ENCODE measurements around the gene WNT2B.

The WNT2B gene

DNA sequence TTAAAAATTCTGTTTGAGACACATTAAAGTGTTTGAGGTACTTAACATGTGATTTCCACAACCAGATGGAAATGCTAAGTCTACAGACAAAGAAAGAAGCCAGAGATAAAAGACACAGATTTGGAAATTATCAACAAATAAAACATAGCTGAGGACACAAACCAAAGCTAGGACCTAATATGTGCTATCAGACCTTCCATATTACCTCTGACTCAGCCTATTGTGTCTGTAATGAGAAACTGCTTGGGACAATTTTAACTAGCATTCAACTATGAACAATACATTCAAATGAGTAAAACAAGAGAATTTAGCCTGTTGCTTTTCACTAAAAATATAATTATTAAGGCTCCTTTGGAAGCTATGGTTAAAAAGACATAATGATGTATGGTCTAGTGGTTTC, 54.6 kb downstream of the WNT2B start:
- H3K4me3 ChIP-seq (ENCODE audit: low read depth, low read length) = no peak overlapping the region
- no peaks in the 10 kb centered on the region for H3K9me3 ChIP-seq (ENCODE audit: control insufficient read depth, low read length)
- no peak overlapping the region for H3K4me2 ChIP-seq (ENCODE audit: low read length)
- no peak overlapping the region for H3K9ac ChIP-seq
- H3K36me3 ChIP-seq (ENCODE audit: control insufficient read depth, insufficient read depth, low read length) = no peaks in the 10 kb centered on the region
- no peak overlapping the region for H3K27ac ChIP-seq
- TF ChIP-seq, protein P1, sequence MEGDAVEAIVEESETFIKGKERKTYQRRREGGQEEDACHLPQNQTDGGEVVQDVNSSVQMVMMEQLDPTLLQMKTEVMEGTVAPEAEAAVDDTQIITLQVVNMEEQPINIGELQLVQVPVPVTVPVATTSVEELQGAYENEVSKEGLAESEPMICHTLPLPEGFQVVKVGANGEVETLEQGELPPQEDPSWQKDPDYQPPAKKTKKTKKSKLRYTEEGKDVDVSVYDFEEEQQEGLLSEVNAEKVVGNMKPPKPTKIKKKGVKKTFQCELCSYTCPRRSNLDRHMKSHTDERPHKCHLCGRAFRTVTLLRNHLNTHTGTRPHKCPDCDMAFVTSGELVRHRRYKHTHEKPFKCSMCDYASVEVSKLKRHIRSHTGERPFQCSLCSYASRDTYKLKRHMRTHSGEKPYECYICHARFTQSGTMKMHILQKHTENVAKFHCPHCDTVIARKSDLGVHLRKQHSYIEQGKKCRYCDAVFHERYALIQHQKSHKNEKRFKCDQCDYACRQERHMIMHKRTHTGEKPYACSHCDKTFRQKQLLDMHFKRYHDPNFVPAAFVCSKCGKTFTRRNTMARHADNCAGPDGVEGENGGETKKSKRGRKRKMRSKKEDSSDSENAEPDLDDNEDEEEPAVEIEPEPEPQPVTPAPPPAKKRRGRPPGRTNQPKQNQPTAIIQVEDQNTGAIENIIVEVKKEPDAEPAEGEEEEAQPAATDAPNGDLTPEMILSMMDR (IDR thresholded peaks at IDR 0.05) = no peak
- no peaks in the 10 kb centered on the region for H3K4me1 ChIP-seq
- no peaks in the 10 kb centered on the region for H3K79me2 ChIP-seq
- H2AFZ ChIP-seq = no peak overlapping the region
- no peaks in the 10 kb centered on the region for H3K27me3 ChIP-seq (ENCODE audit: control insufficient read depth, insufficient read depth, low read length)

DNA sequence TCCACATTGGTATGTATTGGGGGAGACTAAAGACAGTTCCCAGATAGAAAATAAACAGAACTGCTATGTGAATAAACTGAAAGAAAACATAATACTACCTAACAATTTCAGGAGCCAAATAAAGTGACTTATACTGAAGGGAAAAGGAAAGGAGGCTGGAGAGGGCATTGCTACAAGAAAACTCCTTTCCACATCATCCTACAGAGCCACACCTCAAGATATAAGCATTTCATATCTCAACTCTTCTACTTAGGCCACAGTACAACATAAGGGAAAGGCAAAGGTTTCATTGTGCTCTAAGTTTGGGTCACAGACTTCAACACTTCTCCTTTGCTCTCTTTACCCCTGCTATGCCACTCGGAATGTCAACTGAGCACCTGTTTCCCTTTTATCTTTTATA, 55.3 kb downstream of the WNT2B start:
- H3K9me3 ChIP-seq (ENCODE audit: control insufficient read depth, low read length) = no peaks in the 10 kb centered on the region
- H3K27me3 ChIP-seq (ENCODE audit: control insufficient read depth, insufficient read depth, low read length) = no peaks in the 10 kb centered on the region
- no peaks in the 10 kb centered on the region for H3K36me3 ChIP-seq (ENCODE audit: control insufficient read depth, insufficient read depth, low read length)
- H2AFZ ChIP-seq = no peak overlapping the region
- no peak overlapping the region for H3K27ac ChIP-seq
- no peaks in the 10 kb centered on the region for H3K79me2 ChIP-seq
- H3K4me3 ChIP-seq (ENCODE audit: low read depth, low read length) = no peak overlapping the region
- no peak overlapping the region for H3K9ac ChIP-seq
- no peak overlapping the region for H3K4me2 ChIP-seq (ENCODE audit: low read length)
- no peaks in the 10 kb centered on the region for H3K4me1 ChIP-seq
- TF ChIP-seq, protein P1 (IDR thresholded peaks at IDR 0.05) = no peak

DNA sequence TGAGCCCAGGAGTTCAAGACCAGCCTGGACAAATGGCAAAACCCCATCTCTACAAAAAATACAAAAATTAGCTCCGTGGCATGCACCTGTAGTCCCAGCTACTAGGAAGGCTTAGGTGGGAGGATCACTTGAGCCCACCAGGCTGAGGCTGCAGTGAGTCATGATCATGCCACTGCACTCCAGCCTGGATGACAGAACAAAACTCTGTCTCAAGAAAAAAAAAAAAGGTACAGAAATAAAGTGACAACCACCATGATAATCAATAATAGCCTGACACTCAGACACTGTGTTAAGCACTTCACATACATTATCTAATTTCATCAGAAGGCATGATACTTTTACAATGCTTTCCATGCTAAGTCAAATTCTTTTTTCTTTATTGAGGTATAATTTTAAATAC, 57.0 kb downstream of the WNT2B start:
- Histone ChIP-seq H3K4me3 (ENCODE audit: low read depth, low read length) (no peak overlapping the region), H3K79me2 (no peaks in the 10 kb centered on the region), H3K27me3 (ENCODE audit: control insufficient read depth, insufficient read depth, low read length) (no peaks in the 10 kb centered on the region), H3K4me1 (no peaks in the 10 kb centered on the region), H3K9ac (no peak overlapping the region), H3K4me2 (ENCODE audit: low read length) (no peak overlapping the region), H3K9me3 (ENCODE audit: control insufficient read depth, low read length) (no peaks in the 10 kb centered on the region), H3K36me3 (ENCODE audit: control insufficient read depth, insufficient read depth, low read length) (no peaks in the 10 kb centered on the region), H2AFZ (no peak overlapping the region), H3K27ac (no peak overlapping the region)
- TF ChIP-seq, protein P1 (IDR thresholded peaks at IDR 0.05) = no peak

DNA sequence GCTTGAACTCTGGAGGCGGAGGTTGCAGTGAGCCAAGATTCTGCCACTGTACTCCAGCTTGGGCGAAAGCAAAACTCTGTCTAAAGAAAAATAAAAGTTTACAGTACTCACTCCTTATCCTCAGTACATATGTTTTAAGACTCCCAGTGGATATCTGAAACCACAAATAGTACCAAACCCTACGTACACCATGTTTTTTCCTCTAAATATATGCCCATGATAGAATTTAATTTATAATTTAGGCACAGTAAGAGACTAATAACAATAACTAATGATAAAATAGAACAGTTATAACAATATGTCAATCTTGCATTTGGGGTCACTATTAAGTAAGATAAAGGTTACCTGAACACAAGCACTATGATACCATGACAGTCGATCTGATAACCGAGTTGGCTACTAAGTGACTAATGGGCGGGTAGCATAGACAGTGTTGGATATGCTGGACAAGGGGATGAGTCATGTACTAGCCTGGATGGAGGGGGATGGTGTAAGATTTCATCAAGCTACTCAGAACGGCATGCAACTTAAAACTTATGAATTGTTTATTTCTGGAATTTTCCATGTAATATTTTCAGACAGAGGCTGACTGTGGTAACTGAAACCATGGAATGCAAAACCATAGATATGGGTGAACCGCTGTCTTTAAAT, 66.5 kb downstream of the WNT2B start:
- H3K27me3 ChIP-seq (ENCODE audit: control insufficient read depth, insufficient read depth, low read length) = no peaks in the 10 kb centered on the region
- H3K79me2 ChIP-seq = no peaks in the 10 kb centered on the region
- no peak overlapping the region for H3K4me3 ChIP-seq (ENCODE audit: low read depth, low read length)
- no peak overlapping the region for H3K27ac ChIP-seq
- H3K36me3 ChIP-seq (ENCODE audit: control insufficient read depth, insufficient read depth, low read length) = no peaks in the 10 kb centered on the region
- no peaks in the 10 kb centered on the region for H3K4me1 ChIP-seq
- H3K9me3 ChIP-seq (ENCODE audit: control insufficient read depth, low read length) = no peaks in the 10 kb centered on the region
- H3K4me2 ChIP-seq (ENCODE audit: low read length) = no peak overlapping the region
- TF ChIP-seq, protein P1 (IDR thresholded peaks at IDR 0.05) = no peak
- no peak overlapping the region for H3K9ac ChIP-seq
- no peak overlapping the region for H2AFZ ChIP-seq

DNA sequence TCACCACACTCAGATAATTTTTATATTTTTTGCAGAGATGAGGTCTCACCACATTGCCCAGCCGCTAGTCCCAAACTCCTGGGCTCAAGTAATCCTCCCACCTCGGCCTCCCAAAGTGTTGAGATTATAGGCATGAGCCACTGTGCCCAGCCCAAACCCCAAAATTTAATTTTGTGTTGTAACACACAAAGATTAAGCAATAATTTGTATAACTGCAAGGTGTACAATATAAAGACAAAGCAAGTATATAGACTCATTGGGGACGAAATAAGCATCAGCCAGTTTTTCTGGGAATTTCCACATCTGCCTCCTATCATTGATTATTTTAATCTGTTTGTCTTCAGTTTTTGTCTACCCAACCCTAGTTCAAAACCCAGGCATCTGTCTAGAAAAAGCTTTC, 67.5 kb downstream of the WNT2B start:
- TF ChIP-seq, protein P1 (IDR thresholded peaks at IDR 0.05) = no peak
- Histone ChIP-seq H3K27me3 (ENCODE audit: control insufficient read depth, insufficient read depth, low read length) (no peaks in the 10 kb centered on the region), H3K9ac (no peak overlapping the region), H3K4me3 (ENCODE audit: low read depth, low read length) (no peak overlapping the region), H3K4me1 (no peaks in the 10 kb centered on the region), H2AFZ (no peak overlapping the region), H3K36me3 (ENCODE audit: control insufficient read depth, insufficient read depth, low read length) (no peaks in the 10 kb centered on the region), H3K27ac (no peak overlapping the region), H3K4me2 (ENCODE audit: low read length) (no peak overlapping the region), H3K79me2 (no peaks in the 10 kb centered on the region), H3K9me3 (ENCODE audit: control insufficient read depth, low read length) (no peaks in the 10 kb centered on the region)
